ENCODE results near the gene KRTAP10-12. TPM values are rescaled to one million over a fixed set of nuclear protein-coding genes. Genes with fewer than 3 reads are reported as not detected.

KRTAP10-12 gene
- total RNA-seq, 4 donors from 2014 or later = not detected

GRCh38 chr21:44738621-44739020 lies 41.6 kb downstream of the KRTAP10-12 start:
- 82 to 87% methylated on average over 2 to 3 of the region's 3 CpGs for WGBS, 2 donors
- Histone ChIP-seq H3K27me3 (no peaks in the 10 kb centered on the region), H3K4me1 (no peaks in the 10 kb centered on the region), H3K4me3 (replicated peaks in 1 of 3) (no peak overlapping the region), H3K27ac (no peak overlapping the region), H3K9me3 (no peaks in the 10 kb centered on the region), H3K36me3 (no peaks in the 10 kb centered on the region)
- no peak for TF ChIP-seq POLR2A (IDR thresholded peaks at IDR 0.05)
- TF ChIP-seq, protein P1, sequence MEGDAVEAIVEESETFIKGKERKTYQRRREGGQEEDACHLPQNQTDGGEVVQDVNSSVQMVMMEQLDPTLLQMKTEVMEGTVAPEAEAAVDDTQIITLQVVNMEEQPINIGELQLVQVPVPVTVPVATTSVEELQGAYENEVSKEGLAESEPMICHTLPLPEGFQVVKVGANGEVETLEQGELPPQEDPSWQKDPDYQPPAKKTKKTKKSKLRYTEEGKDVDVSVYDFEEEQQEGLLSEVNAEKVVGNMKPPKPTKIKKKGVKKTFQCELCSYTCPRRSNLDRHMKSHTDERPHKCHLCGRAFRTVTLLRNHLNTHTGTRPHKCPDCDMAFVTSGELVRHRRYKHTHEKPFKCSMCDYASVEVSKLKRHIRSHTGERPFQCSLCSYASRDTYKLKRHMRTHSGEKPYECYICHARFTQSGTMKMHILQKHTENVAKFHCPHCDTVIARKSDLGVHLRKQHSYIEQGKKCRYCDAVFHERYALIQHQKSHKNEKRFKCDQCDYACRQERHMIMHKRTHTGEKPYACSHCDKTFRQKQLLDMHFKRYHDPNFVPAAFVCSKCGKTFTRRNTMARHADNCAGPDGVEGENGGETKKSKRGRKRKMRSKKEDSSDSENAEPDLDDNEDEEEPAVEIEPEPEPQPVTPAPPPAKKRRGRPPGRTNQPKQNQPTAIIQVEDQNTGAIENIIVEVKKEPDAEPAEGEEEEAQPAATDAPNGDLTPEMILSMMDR (IDR thresholded peaks at IDR 0.05) = no peak
- intact Hi-C loops (cut with DNase I) = no loop called here
- DNase-seq = no peak

GRCh38 chr21:44739316-44739715 lies 42.3 kb downstream of the KRTAP10-12 start:
- Histone ChIP-seq H3K27me3 (no peaks in the 10 kb centered on the region), H3K9me3 (no peaks in the 10 kb centered on the region), H3K36me3 (no peaks in the 10 kb centered on the region), H3K4me1 (no peaks in the 10 kb centered on the region), H3K4me3 (replicated peaks in 1 of 3) (no peak overlapping the region), H3K27ac (no peak overlapping the region)
- DNase-seq = no peak
- intact Hi-C loops (cut with DNase I) = no loop called here
- TF ChIP-seq POLR2A (IDR thresholded peaks at IDR 0.05) = no peak
- TF ChIP-seq, protein P1 (IDR thresholded peaks at IDR 0.05) = no peak
- WGBS, 2 donors = 88 to 89% methylated on average over 1 of the region's 1 CpG

- H3K27me3 ChIP-seq = no peaks in the 10 kb centered on the region
- H3K36me3 ChIP-seq = no peaks in the 10 kb centered on the region
- 82 to 94% methylated on average over 7 of the region's 7 CpGs for WGBS, 2 donors
- DNase-seq = no peak
- no peaks in the 10 kb centered on the region for H3K9me3 ChIP-seq
- no peak for TF ChIP-seq POLR2A (IDR thresholded peaks at IDR 0.05)
- TF ChIP-seq, protein P1 (IDR thresholded peaks at IDR 0.05) = no peak
- no peaks in the 10 kb centered on the region for H3K4me1 ChIP-seq
- no peak overlapping the region for H3K27ac ChIP-seq
- intact Hi-C loops (cut with DNase I) = no loop called here
- H3K4me3 ChIP-seq (replicated peaks in 1 of 3) = no peak overlapping the region
Measured at GRCh38 chr21:44740742-44741141, 43.8 kb downstream of the KRTAP10-12 start.

- Histone ChIP-seq H3K27ac (no peak overlapping the region), H3K27me3 (no peaks in the 10 kb centered on the region), H3K9me3 (no peaks in the 10 kb centered on the region), H3K4me1 (no peaks in the 10 kb centered on the region), H3K4me3 (replicated peaks in 1 of 3) (no peak overlapping the region), H3K36me3 (no peaks in the 10 kb centered on the region)
- DNase-seq = no peak
- intact Hi-C loops (cut with DNase I) = no loop called here
- WGBS, 2 donors = 95 to 98% methylated on average over 3 of the region's 3 CpGs
- TF ChIP-seq POLR2A (IDR thresholded peaks at IDR 0.05) = no peak
- TF ChIP-seq, protein P1 (IDR thresholded peaks at IDR 0.05) = no peak
Measured at GRCh38 chr21:44741921-44742320, 44.9 kb downstream of the KRTAP10-12 start.

DNA sequence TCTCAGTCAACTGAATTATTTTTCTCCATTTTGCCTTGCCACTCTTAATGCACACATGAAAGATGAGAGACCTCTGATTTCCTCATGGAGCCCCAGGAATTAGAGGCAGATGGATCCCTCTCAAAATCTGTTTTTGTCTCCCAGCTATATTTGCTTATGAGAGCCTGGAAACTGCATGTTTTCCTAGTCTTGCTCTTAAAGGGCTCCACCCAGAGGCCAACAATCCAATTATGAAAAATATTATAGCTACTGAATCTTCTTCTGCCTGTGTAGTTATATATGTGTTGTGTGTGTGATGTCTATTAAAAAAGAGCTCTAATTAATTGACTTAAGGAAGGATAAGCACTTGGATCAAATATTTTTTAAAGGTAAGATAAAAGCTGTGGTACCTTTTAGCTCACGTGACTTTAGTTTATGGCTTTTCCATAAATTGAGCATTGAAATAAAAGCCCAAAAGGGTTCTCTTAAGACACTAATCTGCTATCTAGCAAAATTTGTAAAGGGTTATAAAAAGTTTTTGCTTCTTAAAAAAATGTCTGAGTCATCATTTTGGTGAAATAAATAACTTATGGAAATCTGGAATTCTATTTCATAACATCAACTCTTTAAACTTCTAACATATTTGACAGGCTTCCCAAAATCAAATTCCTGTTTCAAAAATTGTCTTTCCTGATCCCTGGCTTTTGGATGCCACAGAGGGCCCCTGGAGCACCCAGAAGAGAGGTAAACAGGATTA lies 45.6 kb downstream of the KRTAP10-12 start:
- TF ChIP-seq POLR2A (IDR thresholded peaks at IDR 0.05) = no peak
- TF ChIP-seq, protein P1 (IDR thresholded peaks at IDR 0.05) = peak in 2 of 6 experiments; percentile 15 to 38
- Histone ChIP-seq H3K9me3 (no peaks in the 10 kb centered on the region), H3K27ac (no peak overlapping the region), H3K36me3 (no peaks in the 10 kb centered on the region), H3K27me3 (no peaks in the 10 kb centered on the region), H3K4me3 (replicated peaks in 1 of 3) (no peak overlapping the region), H3K4me1 (no peaks in the 10 kb centered on the region)
- intact Hi-C loops (cut with DNase I) = no loop called here
- no peak for DNase-seq
- 89 to 92% methylated on average over 1 of the region's 1 CpG for WGBS, 2 donors
